AG04449 (cell line): ENCODE measurements around the gene WDR88.

ENCODE experiments used
- CTCF ChIA-PET: fragments of 350-600 bp; formaldehyde crosslinking; extraction: SDS; loops from one replicate; lab custom pipeline; 2021; ENCODE audit warnings: antibody characterized with exemption; lab: Yijun Ruan, JAX
- POLR2A ChIA-PET: fragments of 400-600, 350-600 bp; formaldehyde crosslinking; extraction: SDS; loops from one replicate; lab custom pipeline; 2020; ENCODE audit warnings: antibody characterized with exemption, inconsistent platforms; lab: Yijun Ruan, JAX
- DNase-seq: peaks from one replicate; pipeline ENCODE4 v3.0.0-alpha.2; 2010; ENCODE audit warnings: low read depth, low spot score
- H3K4me3 ChIP-seq: 2 replicates; pipeline ENCODE4 v1.5.1; 2011; ENCODE audit warnings: low read depth, mild to moderate bottlenecking, control low read depth, low read length
- TF ChIP-seq, protein P1 (sequence below): IDR thresholded peaks from one replicate; pipeline ENCODE4 v1.5.1; 2011; ENCODE audit warnings: mild to moderate bottlenecking, moderate library complexity, low read length, control low read depth, inconsistent platforms; ENCODE audit not compliant: insufficient read depth; ENCODE audit errors: missing control alignments

WDR88 gene

GRCh38 chr19:33224694-33225457, 93.0 kb downstream of the WDR88 start:
- no peak overlapping the region for H3K4me3 ChIP-seq
- ChIA-PET POLR2A (no interaction called here), CTCF (interaction anchor here (0.6 to 4.2 kb wide), 8 partner anchors 10 to 249 kb away, joined by 3 to 32 read pairs (median 4); no protein-coding TSS in a partner anchor)
- no peak for DNase-seq
- TF ChIP-seq, protein P1, sequence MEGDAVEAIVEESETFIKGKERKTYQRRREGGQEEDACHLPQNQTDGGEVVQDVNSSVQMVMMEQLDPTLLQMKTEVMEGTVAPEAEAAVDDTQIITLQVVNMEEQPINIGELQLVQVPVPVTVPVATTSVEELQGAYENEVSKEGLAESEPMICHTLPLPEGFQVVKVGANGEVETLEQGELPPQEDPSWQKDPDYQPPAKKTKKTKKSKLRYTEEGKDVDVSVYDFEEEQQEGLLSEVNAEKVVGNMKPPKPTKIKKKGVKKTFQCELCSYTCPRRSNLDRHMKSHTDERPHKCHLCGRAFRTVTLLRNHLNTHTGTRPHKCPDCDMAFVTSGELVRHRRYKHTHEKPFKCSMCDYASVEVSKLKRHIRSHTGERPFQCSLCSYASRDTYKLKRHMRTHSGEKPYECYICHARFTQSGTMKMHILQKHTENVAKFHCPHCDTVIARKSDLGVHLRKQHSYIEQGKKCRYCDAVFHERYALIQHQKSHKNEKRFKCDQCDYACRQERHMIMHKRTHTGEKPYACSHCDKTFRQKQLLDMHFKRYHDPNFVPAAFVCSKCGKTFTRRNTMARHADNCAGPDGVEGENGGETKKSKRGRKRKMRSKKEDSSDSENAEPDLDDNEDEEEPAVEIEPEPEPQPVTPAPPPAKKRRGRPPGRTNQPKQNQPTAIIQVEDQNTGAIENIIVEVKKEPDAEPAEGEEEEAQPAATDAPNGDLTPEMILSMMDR: no peak
